Neural cell (in vitro differentiated cells): ENCODE data around the gene APH1B. TPM values are rescaled to one million over a fixed set of nuclear protein-coding genes. Genes with fewer than 3 reads are reported as not detected.

ENCODE experiments used
- H2AFZ ChIP-seq: fragments of 200-600, 300-800 bp; sonication (generic), shearing (Covaris generic); 2 replicates; pipeline ENCODE4 v1.6.0; 2014; ENCODE audit warnings: low read depth, mild to moderate bottlenecking, antibody characterized with exemption, low read length, moderate library complexity
- H3F3A ChIP-seq: fragments of 200-600 bp; shearing (Covaris generic); 2 replicates; pipeline ENCODE4 v1.6.1; 2016; ENCODE audit warnings: mild to moderate bottlenecking, moderate library complexity, mixed read lengths, antibody characterized with exemption, low read length; ENCODE audit not compliant: insufficient read depth, poor library complexity, severe bottlenecking
- H3K27ac ChIP-seq: fragments of 200-600, 300-800 bp; sonication (generic), shearing (Covaris generic); 2 replicates; pipeline ENCODE4 v1.5.1; 2014; ENCODE audit warnings: mild to moderate bottlenecking, low read length, moderate library complexity
- H3K27me3 ChIP-seq: fragments of 300-800, 200-600 bp; sonication (generic), shearing (Covaris generic); 2 replicates; pipeline ENCODE4 v1.6.0; 2014; ENCODE audit warnings: mild to moderate bottlenecking, low read depth, low read length, moderate library complexity; ENCODE audit not compliant: insufficient read depth
- H3K36me3 ChIP-seq: fragments of 300-800, 200-600 bp; sonication (generic), shearing (Covaris generic); 2 replicates; pipeline ENCODE4 v1.5.1; 2014; ENCODE audit warnings: mild to moderate bottlenecking, antibody characterized with exemption, low read length, moderate library complexity; ENCODE audit not compliant: insufficient read depth
- H3K4me2 ChIP-seq: fragments of 300-800, 200-600 bp; sonication (generic), shearing (Covaris generic); 2 replicates; pipeline ENCODE4 v1.6.0; 2014; ENCODE audit warnings: mild to moderate bottlenecking, low read length
- H3K4me3 ChIP-seq: fragments of 300-800, 200-600 bp; sonication (generic), shearing (Covaris generic); 2 replicates; pipeline ENCODE4 v1.5.1; 2014; ENCODE audit warnings: mild to moderate bottlenecking, low read length, moderate library complexity
- H3K79me2 ChIP-seq: fragments of 200-600 bp; shearing (Covaris generic); replicated peaks from 2 replicates; pipeline ENCODE4 v1.6.0; 2014; ENCODE audit warnings: mild to moderate bottlenecking, low read length, moderate library complexity; ENCODE audit not compliant: insufficient read depth
- H3K9ac ChIP-seq: fragments of 300-800, 200-600 bp; sonication (generic), shearing (Covaris generic); 2 replicates; pipeline ENCODE4 v1.6.1; 2016; ENCODE audit warnings: mild to moderate bottlenecking, low read length, mixed read lengths
- H3K9me2 ChIP-seq: fragments of 200-600 bp; shearing (Covaris generic); 2 replicates; pipeline ENCODE4 v1.6.1; 2016; ENCODE audit warnings: mild to moderate bottlenecking, low read length, mixed read lengths; ENCODE audit not compliant: insufficient read depth
- H3K9me3 ChIP-seq: fragments of 200-600, 300-800 bp; sonication (generic), shearing (Covaris generic); 2 replicates; pipeline ENCODE4 v1.6.1; 2016; ENCODE audit warnings: mild to moderate bottlenecking, mixed run types, low read length, moderate library complexity, mixed read lengths
- H4K20me1 ChIP-seq: fragments of 200-600 bp; shearing (Covaris generic); 2 replicates; pipeline ENCODE4 v1.6.1; 2016; ENCODE audit warnings: mild to moderate bottlenecking, mixed run types; ENCODE audit not compliant: insufficient read depth
- EP300 ChIP-seq: fragments of 450-650 bp; conservative IDR thresholded peaks from 2 replicates; pipeline ENCODE4 v1.6.1; 2014; ENCODE audit warnings: antibody characterized with exemption, mild to moderate bottlenecking, moderate library complexity; ENCODE audit not compliant: poor library complexity, severe bottlenecking
- EZH2 ChIP-seq: fragments of 200-600, 300-800 bp; shearing (Covaris generic), sonication (generic); IDR thresholded peaks from 2 replicates; pipeline ENCODE4 v1.6.1; 2014; ENCODE audit warnings: antibody characterized with exemption, low read length, borderline replicate concordance, mild to moderate bottlenecking; ENCODE audit not compliant: insufficient read depth, poor library complexity, severe bottlenecking
- MXI1 ChIP-seq: fragments of 450-650 bp; conservative IDR thresholded peaks from 2 replicates; pipeline ENCODE4 v1.6.1; 2014; ENCODE audit warnings: antibody characterized with exemption, mild to moderate bottlenecking; ENCODE audit not compliant: poor library complexity, severe bottlenecking
- POLR2AphosphoS5 ChIP-seq: IDR thresholded peaks from 2 replicates; pipeline ENCODE4 v1.6.1; 2012
- RAD21 ChIP-seq: fragments of 450-650 bp; conservative IDR thresholded peaks from 2 replicates; pipeline ENCODE4 v1.6.1; 2014; ENCODE audit warnings: antibody characterized with exemption, mild to moderate bottlenecking, moderate library complexity
- SMC3 ChIP-seq: fragments of 450-650 bp; conservative IDR thresholded peaks from 2 replicates; pipeline ENCODE4 v1.6.1; 2014; ENCODE audit warnings: antibody characterized with exemption, mild to moderate bottlenecking, moderate library complexity; ENCODE audit not compliant: poor library complexity
- TAF1 ChIP-seq: IDR thresholded peaks from 2 replicates; pipeline ENCODE4 v1.6.1; 2012; ENCODE audit warnings: low read depth
- polyA plus RNA-seq: library from polyadenylated mRNA; depleted of rRNA; stranded (reverse); fragments of >200 nt; gene quantifications from 2 replicates; pipeline ENCODE4 v1.2.3, GENCODE V29; 2014
- TF ChIP-seq, protein P1 (sequence below): fragments of 450-650 bp; IDR thresholded peaks from 2 replicates; pipeline ENCODE4 v1.5.1; 2014; ENCODE audit warnings: antibody characterized with exemption, mild to moderate bottlenecking, moderate library complexity; ENCODE audit not compliant: poor library complexity, severe bottlenecking
- TF ChIP-seq, protein P2 (sequence below): IDR thresholded peaks from 2 replicates; pipeline ENCODE4 v1.6.1; 2012; ENCODE audit warnings: borderline replicate concordance

The APH1B gene
- polyA plus RNA-seq, 1 donor from 2014 or later = 14.6 TPM

DNA sequence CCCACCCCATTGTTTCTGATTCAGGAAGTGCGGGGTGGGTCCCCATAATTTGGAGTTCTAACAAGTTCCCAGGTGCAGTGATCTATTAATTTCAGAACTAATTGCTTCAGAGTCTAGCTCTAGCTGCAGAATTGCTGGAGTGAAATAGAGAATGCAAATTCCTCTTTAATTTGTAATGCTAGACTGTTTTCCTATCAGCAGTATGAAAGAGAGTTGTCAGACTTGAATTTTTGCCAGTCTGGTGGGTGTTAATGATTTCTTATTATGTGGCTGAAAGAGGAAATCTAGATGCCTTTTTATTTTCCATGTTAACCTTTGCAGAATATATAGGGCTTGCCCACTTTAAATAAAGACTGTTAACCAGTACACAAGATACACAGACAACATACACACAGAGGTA is 23.7 kb downstream of the APH1B start:
- H3K36me3 ChIP-seq = peaks cover 7% of the 10 kb centered on the region
- no peaks in the 10 kb centered on the region for H3K9me3 ChIP-seq
- no peak overlapping the region for H2AFZ ChIP-seq
- no peaks in the 10 kb centered on the region for H3F3A ChIP-seq
- peak overlapping the region; percentile 12 for H3K4me2 ChIP-seq
- no peak overlapping the region for H3K4me3 ChIP-seq
- H3K9me2 ChIP-seq = no peaks in the 10 kb centered on the region
- no peaks in the 10 kb centered on the region for H4K20me1 ChIP-seq
- no peak overlapping the region for H3K9ac ChIP-seq
- H3K27ac ChIP-seq = peak overlapping the region; percentile 6
- no peaks in the 10 kb centered on the region for H3K27me3 ChIP-seq
- TF ChIP-seq POLR2AphosphoS5 (no peak), EZH2 (no peak), SMC3 (no peak), EP300 (no peak), TAF1 (no peak), RAD21 (no peak)
- TF ChIP-seq, protein P1, sequence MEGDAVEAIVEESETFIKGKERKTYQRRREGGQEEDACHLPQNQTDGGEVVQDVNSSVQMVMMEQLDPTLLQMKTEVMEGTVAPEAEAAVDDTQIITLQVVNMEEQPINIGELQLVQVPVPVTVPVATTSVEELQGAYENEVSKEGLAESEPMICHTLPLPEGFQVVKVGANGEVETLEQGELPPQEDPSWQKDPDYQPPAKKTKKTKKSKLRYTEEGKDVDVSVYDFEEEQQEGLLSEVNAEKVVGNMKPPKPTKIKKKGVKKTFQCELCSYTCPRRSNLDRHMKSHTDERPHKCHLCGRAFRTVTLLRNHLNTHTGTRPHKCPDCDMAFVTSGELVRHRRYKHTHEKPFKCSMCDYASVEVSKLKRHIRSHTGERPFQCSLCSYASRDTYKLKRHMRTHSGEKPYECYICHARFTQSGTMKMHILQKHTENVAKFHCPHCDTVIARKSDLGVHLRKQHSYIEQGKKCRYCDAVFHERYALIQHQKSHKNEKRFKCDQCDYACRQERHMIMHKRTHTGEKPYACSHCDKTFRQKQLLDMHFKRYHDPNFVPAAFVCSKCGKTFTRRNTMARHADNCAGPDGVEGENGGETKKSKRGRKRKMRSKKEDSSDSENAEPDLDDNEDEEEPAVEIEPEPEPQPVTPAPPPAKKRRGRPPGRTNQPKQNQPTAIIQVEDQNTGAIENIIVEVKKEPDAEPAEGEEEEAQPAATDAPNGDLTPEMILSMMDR = no peak
- no peaks in the 10 kb centered on the region for H3K79me2 ChIP-seq

DNA sequence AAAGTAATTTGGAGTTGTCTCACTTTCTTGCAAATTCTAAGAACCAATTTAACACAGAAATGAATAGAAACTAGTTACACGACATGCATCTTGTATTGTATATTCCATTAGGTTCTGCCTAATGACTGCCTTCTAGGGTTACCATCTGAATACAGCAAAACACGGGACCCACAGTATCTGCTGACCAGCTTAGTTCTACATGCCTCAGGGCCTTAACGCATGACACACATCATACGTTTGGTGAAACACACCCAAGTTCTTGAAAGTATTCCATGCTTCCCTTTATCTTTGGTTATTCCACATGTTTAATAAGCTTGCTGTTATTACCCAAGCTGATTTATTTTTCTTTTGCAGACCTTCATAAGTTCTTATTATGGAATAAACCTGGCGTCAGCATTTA is 27.9 kb downstream of the APH1B start:
- Histone ChIP-seq H2AFZ (no peak overlapping the region), H3K9ac (no peak overlapping the region), H3K36me3 (peaks cover 7% of the 10 kb centered on the region), H3K79me2 (no peaks in the 10 kb centered on the region), H3K27ac (no peak overlapping the region), H4K20me1 (no peaks in the 10 kb centered on the region), H3K27me3 (no peaks in the 10 kb centered on the region), H3K4me3 (no peak overlapping the region), H3K4me2 (no peak overlapping the region), H3K9me2 (no peaks in the 10 kb centered on the region), H3K9me3 (no peaks in the 10 kb centered on the region), H3F3A (no peaks in the 10 kb centered on the region)
- TF ChIP-seq, protein P1 = no peak
- TF ChIP-seq, protein P2, sequence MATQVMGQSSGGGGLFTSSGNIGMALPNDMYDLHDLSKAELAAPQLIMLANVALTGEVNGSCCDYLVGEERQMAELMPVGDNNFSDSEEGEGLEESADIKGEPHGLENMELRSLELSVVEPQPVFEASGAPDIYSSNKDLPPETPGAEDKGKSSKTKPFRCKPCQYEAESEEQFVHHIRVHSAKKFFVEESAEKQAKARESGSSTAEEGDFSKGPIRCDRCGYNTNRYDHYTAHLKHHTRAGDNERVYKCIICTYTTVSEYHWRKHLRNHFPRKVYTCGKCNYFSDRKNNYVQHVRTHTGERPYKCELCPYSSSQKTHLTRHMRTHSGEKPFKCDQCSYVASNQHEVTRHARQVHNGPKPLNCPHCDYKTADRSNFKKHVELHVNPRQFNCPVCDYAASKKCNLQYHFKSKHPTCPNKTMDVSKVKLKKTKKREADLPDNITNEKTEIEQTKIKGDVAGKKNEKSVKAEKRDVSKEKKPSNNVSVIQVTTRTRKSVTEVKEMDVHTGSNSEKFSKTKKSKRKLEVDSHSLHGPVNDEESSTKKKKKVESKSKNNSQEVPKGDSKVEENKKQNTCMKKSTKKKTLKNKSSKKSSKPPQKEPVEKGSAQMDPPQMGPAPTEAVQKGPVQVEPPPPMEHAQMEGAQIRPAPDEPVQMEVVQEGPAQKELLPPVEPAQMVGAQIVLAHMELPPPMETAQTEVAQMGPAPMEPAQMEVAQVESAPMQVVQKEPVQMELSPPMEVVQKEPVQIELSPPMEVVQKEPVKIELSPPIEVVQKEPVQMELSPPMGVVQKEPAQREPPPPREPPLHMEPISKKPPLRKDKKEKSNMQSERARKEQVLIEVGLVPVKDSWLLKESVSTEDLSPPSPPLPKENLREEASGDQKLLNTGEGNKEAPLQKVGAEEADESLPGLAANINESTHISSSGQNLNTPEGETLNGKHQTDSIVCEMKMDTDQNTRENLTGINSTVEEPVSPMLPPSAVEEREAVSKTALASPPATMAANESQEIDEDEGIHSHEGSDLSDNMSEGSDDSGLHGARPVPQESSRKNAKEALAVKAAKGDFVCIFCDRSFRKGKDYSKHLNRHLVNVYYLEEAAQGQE = no peak
- TF ChIP-seq TAF1 (no peak), MXI1 (no peak)
